SK-N-SH (cell line): ENCODE measurements around the gene SDSL. TPM values are rescaled to one million over a fixed set of nuclear protein-coding genes. Genes with fewer than 3 reads are reported as not detected.

Source experiments
- CTCF ChIA-PET: fragments of 300-600, 350-600 bp; formaldehyde crosslinking; extraction: SDS; loops from one replicate; lab custom pipeline; 2021; lab: Yijun Ruan, JAX
- POLR2A ChIA-PET: fragments of 350-600 bp; sonication (Branson Sonifier 250); formaldehyde crosslinking; extraction: SDS; loops from one replicate; lab custom pipeline; 2020; ENCODE audit warnings: antibody characterized with exemption, inconsistent platforms; lab: Yijun Ruan, JAX
- DNase-seq: peaks from one replicate; pipeline ENCODE4 v3.0.0; 2012
- H2AFZ ChIP-seq: fragments of 200-600 bp; sonication (generic); 2 replicates; pipeline ENCODE4 v1.8.1; 2016; ENCODE audit warnings: antibody characterized with exemption, mild to moderate bottlenecking, low read depth
- H3F3A ChIP-seq: fragments of 200-600 bp; sonication (generic); replicated peaks from 2 replicates; pipeline ENCODE3; 2016; ENCODE audit warnings: antibody characterized with exemption, mild to moderate bottlenecking; ENCODE audit not compliant: insufficient read depth
- H3K27ac ChIP-seq, 2 experiments: fragments of 200-500 bp in 1 of 2; fragments of 200-600 bp in 1 of 2; sonication (Bioruptor generic) in 1 of 2; sonication (generic), shearing (Covaris generic) in 1 of 2; 2 replicates each; pipeline versions ENCODE4 v1.5.1 to v1.6.1; 2014 to 2016; ENCODE audit warnings: low read depth in 2 of 2, inconsistent platforms in 1 of 2, low read length in 1 of 2, mild to moderate bottlenecking in 1 of 2, mixed read lengths in 1 of 2
- H3K27me3 ChIP-seq: fragments of 200-600 bp; sonication (generic), shearing (Covaris generic); 2 replicates; pipeline ENCODE4 v1.6.1; 2016; ENCODE audit warnings: mixed run types; ENCODE audit not compliant: insufficient read depth
- H3K36me3 ChIP-seq, 2 experiments: fragments of 200-500 bp in 1 of 2; fragments of 200-600 bp in 1 of 2; sonication (Bioruptor generic) in 1 of 2; sonication (generic) in 1 of 2; replicated peaks in 1 of 2; 2 replicates each; pipeline versions ENCODE3 to v1.5.1; 2014 to 2016; ENCODE audit warnings: low read length in 1 of 2, mild to moderate bottlenecking in 1 of 2; ENCODE audit not compliant: insufficient read depth in 2 of 2, control insufficient read depth in 1 of 2
- H3K4me1 ChIP-seq, 2 experiments: fragments of 200-500 bp in 1 of 2; fragments of 200-600 bp in 1 of 2; sonication (Bioruptor generic) in 1 of 2; sonication (generic), shearing (Covaris generic) in 1 of 2; 2 replicates each; pipeline versions ENCODE4 v1.5.1 to v1.6.1; 2014 to 2016; ENCODE audit warnings: low read depth in 1 of 2, low read length in 1 of 2, mixed run types in 1 of 2; ENCODE audit not compliant: insufficient read depth in 2 of 2, control insufficient read depth in 1 of 2
- H3K4me2 ChIP-seq: fragments of 200-600 bp; sonication (generic), shearing (Covaris generic); 2 replicates; pipeline ENCODE4 v1.6.1; 2017; ENCODE audit warnings: mixed run types
- H3K4me3 ChIP-seq, 2 experiments: fragments of 200-500 bp in 1 of 2; fragments of 200-600 bp in 1 of 2; sonication (Bioruptor generic) in 1 of 2; sonication (generic), shearing (Covaris generic) in 1 of 2; 2 replicates each; pipeline versions ENCODE4 v1.5.1 to v1.8.1; 2014 to 2016; ENCODE audit warnings: low read depth in 2 of 2, inconsistent platforms in 1 of 2, low read length in 1 of 2, mild to moderate bottlenecking in 1 of 2, mixed read lengths in 1 of 2, moderate library complexity in 1 of 2
- H3K79me2 ChIP-seq: fragments of 200-600 bp; sonication (generic); 2 replicates; pipeline ENCODE4 v1.8.1; 2017; ENCODE audit warnings: mild to moderate bottlenecking; ENCODE audit not compliant: insufficient read depth
- H3K9ac ChIP-seq: fragments of 200-600 bp; sonication (generic); 2 replicates; pipeline ENCODE4 v1.6.1; 2017; ENCODE audit warnings: mixed run types
- H3K9me2 ChIP-seq: fragments of 200-600 bp; sonication (generic); 2 replicates; pipeline ENCODE4 v1.6.1; 2017; ENCODE audit warnings: mixed run types
- H3K9me3 ChIP-seq: fragments of 200-600 bp; sonication (generic); 2 replicates; pipeline ENCODE4 v1.6.1; 2017; ENCODE audit warnings: mixed run types, mild to moderate bottlenecking, moderate library complexity
- H4K20me1 ChIP-seq: fragments of 200-600 bp; sonication (generic); 2 replicates; pipeline ENCODE4 v1.6.1; 2017; ENCODE audit warnings: mild to moderate bottlenecking, mixed run types; ENCODE audit not compliant: insufficient read depth
- ELF1 ChIP-seq: IDR thresholded peaks from 2 replicates; pipeline ENCODE4 v1.4.0; 2012
- FOXM1 ChIP-seq: IDR thresholded peaks from 2 replicates; pipeline ENCODE4 v1.4.0; 2012; ENCODE audit warnings: low read depth, mild to moderate bottlenecking
- MXI1 ChIP-seq: IDR thresholded peaks from 2 replicates; pipeline ENCODE4 v1.6.1; 2012; ENCODE audit warnings: mild to moderate bottlenecking, low read depth, low read length, improper control_type of control experiment
- NFIC ChIP-seq: IDR thresholded peaks from 2 replicates; pipeline ENCODE4 v1.4.0; 2012; ENCODE audit warnings: borderline replicate concordance
- NRF1 ChIP-seq: IDR thresholded peaks from 2 replicates; pipeline ENCODE4 v1.6.1; 2012; ENCODE audit warnings: low read depth, mild to moderate bottlenecking, low read length
- RAD21 ChIP-seq: IDR thresholded peaks from 2 replicates; pipeline ENCODE4 v1.6.1; 2012; ENCODE audit warnings: mild to moderate bottlenecking, low read length
- RCOR1 ChIP-seq: fragments of 150-350 bp; IDR thresholded peaks from 2 replicates; pipeline ENCODE4 v1.6.1; 2017; ENCODE audit warnings: antibody characterized with exemption, low read length
- RXRA ChIP-seq: IDR thresholded peaks from 2 replicates; pipeline ENCODE4 v1.4.0; 2012; ENCODE audit warnings: low read depth, mild to moderate bottlenecking, borderline replicate concordance
- SIN3A ChIP-seq: IDR thresholded peaks from 2 replicates; pipeline ENCODE4 v1.6.1; 2012; ENCODE audit warnings: low read depth, mild to moderate bottlenecking, low read length, moderate library complexity, borderline replicate concordance
- WGBS: methylation state at CpG from one replicate; pipeline ENCODE4 v1.1.6; 2017; ENCODE audit warnings: low lambda C conversion rate; 5-methylcytosine and 5-hydroxymethylcytosine counted together
- polyA plus RNA-seq, 3 experiments: library from polyadenylated mRNA; depleted of rRNA; stranded (reverse); fragments of >200 nt; gene quantifications; 2 replicates each; pipeline ENCODE4 v1.2.3, GENCODE V29; 2012
- TF ChIP-seq, protein P1 (sequence below): fragments of 200-600 bp; sonication (generic); IDR thresholded peaks from 2 replicates; pipeline ENCODE4 v1.6.1; 2017; ENCODE audit warnings: antibody characterized with exemption, mild to moderate bottlenecking, moderate library complexity
- TF ChIP-seq, protein P2 (sequence below): IDR thresholded peaks from 2 replicates; pipeline ENCODE4 v1.6.1; 2012; ENCODE audit warnings: mild to moderate bottlenecking, low read depth, low read length, moderate library complexity

The SDSL gene
- polyA plus RNA-seq, 1 of the 3 experiments (the other 2 are of a cell fraction), result 33.7 TPM

DNA sequence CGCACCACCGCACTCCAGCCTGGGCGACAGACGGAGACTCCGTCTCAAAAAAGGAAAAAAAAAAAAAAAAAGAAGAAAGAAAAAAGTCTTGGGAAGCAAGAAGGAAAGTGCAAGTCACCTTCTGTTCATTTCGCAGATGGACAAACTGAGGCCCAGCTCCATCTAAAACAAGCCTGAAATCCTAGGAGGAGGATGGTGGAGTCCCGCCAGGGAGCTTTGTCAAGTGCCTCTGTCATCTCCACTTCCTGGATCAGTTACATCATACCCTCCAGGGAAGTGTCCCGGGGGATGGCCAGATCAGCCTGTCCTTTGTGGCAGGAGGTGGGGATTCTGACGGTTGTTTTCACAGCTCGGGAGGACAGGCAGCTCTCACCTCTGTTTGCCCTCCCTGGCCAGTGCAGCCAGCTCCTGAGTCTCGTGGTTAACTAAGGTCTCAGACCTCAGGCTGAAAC, 8.7 kb upstream of the SDSL start:
- Histone ChIP-seq H3K9me3 (no peaks in the 10 kb centered on the region), H3K27ac (no peak overlapping the region), H3K27me3 (no peaks in the 10 kb centered on the region), H3K9me2 (no peaks in the 10 kb centered on the region), H3K79me2 (no peaks in the 10 kb centered on the region), H4K20me1 (no peaks in the 10 kb centered on the region), H3K36me3 (no peaks in the 10 kb centered on the region), H2AFZ (no peak overlapping the region), H3K4me2 (no peak overlapping the region), H3K9ac (no peak overlapping the region), H3K4me1 (no peaks in the 10 kb centered on the region), H3K4me3 (no peak overlapping the region), H3F3A (no peaks in the 10 kb centered on the region)
- CTCF ChIA-PET, result interaction anchor here (2.7 kb wide), 1 partner anchor 12 kb away, joined by 18 read pairs; no protein-coding TSS in a partner anchor
- 56% methylated on average over 11 of the region's 11 CpGs for WGBS
- no peak for DNase-seq
- POLR2A ChIA-PET, result no interaction called here
- TF ChIP-seq NFIC, result no peak
- TF ChIP-seq, protein P1, sequence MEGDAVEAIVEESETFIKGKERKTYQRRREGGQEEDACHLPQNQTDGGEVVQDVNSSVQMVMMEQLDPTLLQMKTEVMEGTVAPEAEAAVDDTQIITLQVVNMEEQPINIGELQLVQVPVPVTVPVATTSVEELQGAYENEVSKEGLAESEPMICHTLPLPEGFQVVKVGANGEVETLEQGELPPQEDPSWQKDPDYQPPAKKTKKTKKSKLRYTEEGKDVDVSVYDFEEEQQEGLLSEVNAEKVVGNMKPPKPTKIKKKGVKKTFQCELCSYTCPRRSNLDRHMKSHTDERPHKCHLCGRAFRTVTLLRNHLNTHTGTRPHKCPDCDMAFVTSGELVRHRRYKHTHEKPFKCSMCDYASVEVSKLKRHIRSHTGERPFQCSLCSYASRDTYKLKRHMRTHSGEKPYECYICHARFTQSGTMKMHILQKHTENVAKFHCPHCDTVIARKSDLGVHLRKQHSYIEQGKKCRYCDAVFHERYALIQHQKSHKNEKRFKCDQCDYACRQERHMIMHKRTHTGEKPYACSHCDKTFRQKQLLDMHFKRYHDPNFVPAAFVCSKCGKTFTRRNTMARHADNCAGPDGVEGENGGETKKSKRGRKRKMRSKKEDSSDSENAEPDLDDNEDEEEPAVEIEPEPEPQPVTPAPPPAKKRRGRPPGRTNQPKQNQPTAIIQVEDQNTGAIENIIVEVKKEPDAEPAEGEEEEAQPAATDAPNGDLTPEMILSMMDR, result no peak
- TF ChIP-seq RCOR1, result no peak

DNA sequence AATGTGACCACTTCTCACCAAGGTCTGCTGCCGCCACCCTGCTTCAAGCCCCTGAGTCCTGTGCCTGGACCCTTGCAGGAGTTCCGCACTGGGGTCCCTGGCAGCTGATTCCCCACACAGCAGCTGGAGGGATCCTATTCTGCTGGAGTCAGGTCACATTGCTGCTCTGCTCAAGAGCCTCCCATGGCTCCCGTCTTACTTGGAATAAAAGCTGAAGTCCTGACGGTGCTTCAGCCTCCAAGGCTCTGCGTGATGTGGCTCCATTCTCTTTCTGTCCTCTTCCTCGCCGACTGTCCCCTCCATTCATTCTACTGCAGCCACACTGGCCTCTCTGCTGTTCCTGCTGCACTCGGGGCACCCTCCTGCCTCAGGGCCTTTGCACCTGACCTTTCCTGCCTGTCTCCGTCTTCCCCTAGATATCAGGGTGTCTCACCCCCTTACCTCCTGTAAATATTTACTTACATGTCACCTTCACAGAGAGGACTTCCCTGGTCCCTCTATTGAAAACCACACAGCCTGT, 7.6 kb upstream of the SDSL start:
- POLR2A ChIA-PET, result no interaction called here

More for the DNA sequence above, 7.6 kb upstream of the SDSL start:
- Histone ChIP-seq H3F3A (no peaks in the 10 kb centered on the region), H3K9me2 (no peaks in the 10 kb centered on the region), H2AFZ (no peak overlapping the region), H3K4me1 (no peaks in the 10 kb centered on the region), H3K9me3 (no peaks in the 10 kb centered on the region), H3K27ac (no peak overlapping the region), H3K4me3 (no peak overlapping the region), H4K20me1 (no peaks in the 10 kb centered on the region), H3K9ac (no peak overlapping the region), H3K79me2 (no peaks in the 10 kb centered on the region), H3K36me3 (no peaks in the 10 kb centered on the region), H3K4me2 (no peak overlapping the region), H3K27me3 (no peaks in the 10 kb centered on the region)
- TF ChIP-seq FOXM1 (no peak), NRF1 (no peak), SIN3A (no peak), ELF1 (no peak), RXRA (no peak), RAD21 (no peak), MXI1 (no peak)
- TF ChIP-seq, protein P1, result no peak
- TF ChIP-seq, protein P2, sequence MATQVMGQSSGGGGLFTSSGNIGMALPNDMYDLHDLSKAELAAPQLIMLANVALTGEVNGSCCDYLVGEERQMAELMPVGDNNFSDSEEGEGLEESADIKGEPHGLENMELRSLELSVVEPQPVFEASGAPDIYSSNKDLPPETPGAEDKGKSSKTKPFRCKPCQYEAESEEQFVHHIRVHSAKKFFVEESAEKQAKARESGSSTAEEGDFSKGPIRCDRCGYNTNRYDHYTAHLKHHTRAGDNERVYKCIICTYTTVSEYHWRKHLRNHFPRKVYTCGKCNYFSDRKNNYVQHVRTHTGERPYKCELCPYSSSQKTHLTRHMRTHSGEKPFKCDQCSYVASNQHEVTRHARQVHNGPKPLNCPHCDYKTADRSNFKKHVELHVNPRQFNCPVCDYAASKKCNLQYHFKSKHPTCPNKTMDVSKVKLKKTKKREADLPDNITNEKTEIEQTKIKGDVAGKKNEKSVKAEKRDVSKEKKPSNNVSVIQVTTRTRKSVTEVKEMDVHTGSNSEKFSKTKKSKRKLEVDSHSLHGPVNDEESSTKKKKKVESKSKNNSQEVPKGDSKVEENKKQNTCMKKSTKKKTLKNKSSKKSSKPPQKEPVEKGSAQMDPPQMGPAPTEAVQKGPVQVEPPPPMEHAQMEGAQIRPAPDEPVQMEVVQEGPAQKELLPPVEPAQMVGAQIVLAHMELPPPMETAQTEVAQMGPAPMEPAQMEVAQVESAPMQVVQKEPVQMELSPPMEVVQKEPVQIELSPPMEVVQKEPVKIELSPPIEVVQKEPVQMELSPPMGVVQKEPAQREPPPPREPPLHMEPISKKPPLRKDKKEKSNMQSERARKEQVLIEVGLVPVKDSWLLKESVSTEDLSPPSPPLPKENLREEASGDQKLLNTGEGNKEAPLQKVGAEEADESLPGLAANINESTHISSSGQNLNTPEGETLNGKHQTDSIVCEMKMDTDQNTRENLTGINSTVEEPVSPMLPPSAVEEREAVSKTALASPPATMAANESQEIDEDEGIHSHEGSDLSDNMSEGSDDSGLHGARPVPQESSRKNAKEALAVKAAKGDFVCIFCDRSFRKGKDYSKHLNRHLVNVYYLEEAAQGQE, result no peak
- DNase-seq, result no peak
- WGBS, result 78% methylated on average over 9 of the region's 9 CpGs
- CTCF ChIA-PET, result interaction anchor here (2.7 kb wide), 1 partner anchor 11 kb away, joined by 18 read pairs; no protein-coding TSS in a partner anchor
